Measurements from ENCODE around the gene ARID1B. TPM values are rescaled to one million over a fixed set of nuclear protein-coding genes. Genes with fewer than 3 reads are reported as not detected.

ARID1B gene
- total RNA-seq, 2 donors from 2014 or later: 92.3 to 129 TPM

GRCh38 chr6:157012355-157012754 lies 235.2 kb downstream of the ARID1B start:
- Mint-ChIP-seq H3K4me1 (ENCODE audit: low read depth in 2 of 2) (peaks cover 20 to 23% of the 10 kb centered on the region in 2 donors), H3K36me3 (no peaks in the 10 kb centered on the region), H3K27ac (no peak overlapping the region), H3K27me3 (no peaks in the 10 kb centered on the region), H3K9me3 (no peaks in the 10 kb centered on the region), H3K4me3 (no peak overlapping the region)
- DNase-seq (ENCODE audit: low spot score) (no peak), ATAC-seq (no peak)

- ATAC-seq: no peak
- H3K27ac Mint-ChIP-seq: no peak overlapping the region
- DNase-seq (ENCODE audit: low spot score): no peak
- H3K36me3 Mint-ChIP-seq: no peaks in the 10 kb centered on the region
- peaks cover 17 to 22% of the 10 kb centered on the region in 2 donors for H3K4me1 Mint-ChIP-seq (ENCODE audit: low read depth in 2 of 2)
- no peaks in the 10 kb centered on the region for H3K9me3 Mint-ChIP-seq
- H3K4me3 Mint-ChIP-seq: no peak overlapping the region
- H3K27me3 Mint-ChIP-seq: no peaks in the 10 kb centered on the region
Measured at GRCh38 chr6:157013649-157014304, 236.6 kb downstream of the ARID1B start.

DNA sequence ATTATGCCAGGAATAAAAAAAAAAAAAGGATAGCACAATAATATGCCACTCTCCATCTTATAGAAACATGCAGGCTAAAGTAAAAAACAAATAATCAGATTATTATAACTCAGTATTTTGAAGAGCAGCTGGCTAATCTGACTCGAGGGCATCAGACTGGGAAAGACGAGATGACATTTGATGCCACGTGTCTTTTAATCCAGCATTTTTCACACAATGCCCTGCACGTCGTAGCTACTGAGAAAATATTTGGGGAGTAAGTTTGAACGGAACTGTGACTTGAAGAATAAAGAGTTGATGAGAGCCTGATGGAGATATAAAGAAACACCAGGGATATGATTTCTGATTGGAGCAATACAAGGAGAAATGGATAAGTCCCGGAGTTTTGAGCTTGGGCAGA lies 237.7 kb downstream of the ARID1B start:
- Mint-ChIP-seq H3K27me3 (no peaks in the 10 kb centered on the region), H3K9me3 (no peaks in the 10 kb centered on the region), H3K4me1 (ENCODE audit: low read depth in 2 of 2) (peaks cover 20 to 26% of the 10 kb centered on the region in 2 donors), H3K4me3 (no peak overlapping the region), H3K27ac (peak overlapping the region in 1 of 2 donors; percentile 4), H3K36me3 (no peaks in the 10 kb centered on the region)
- no peak for DNase-seq (ENCODE audit: low spot score)
- no peak for ATAC-seq

DNA sequence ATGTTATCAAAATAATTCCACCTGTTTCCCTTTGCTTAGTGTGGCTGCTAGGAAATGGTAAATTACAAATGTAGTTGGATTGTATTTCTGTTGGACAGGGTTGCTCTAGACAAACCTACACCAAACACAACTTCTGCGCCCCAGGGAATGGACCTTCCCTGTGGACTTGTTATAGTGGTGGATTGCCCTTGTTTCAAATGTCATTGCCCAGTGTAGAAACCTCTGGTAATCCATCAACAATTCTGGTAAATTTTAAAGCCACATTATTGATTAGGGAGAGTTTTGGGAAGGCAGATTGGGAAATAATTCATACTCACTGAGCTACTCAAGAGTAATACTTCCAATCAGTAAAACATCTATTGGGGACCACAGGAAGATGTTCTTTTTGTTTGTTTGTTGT lies 239.8 kb downstream of the ARID1B start:
- Mint-ChIP-seq H3K4me1 (ENCODE audit: low read depth in 2 of 2) (peaks cover 22 to 29% of the 10 kb centered on the region in 2 donors), H3K4me3 (no peak overlapping the region), H3K36me3 (no peaks in the 10 kb centered on the region), H3K27me3 (no peaks in the 10 kb centered on the region), H3K27ac (no peak overlapping the region), H3K9me3 (no peaks in the 10 kb centered on the region)
- ATAC-seq: no peak
- DNase-seq (ENCODE audit: low spot score): no peak

DNA sequence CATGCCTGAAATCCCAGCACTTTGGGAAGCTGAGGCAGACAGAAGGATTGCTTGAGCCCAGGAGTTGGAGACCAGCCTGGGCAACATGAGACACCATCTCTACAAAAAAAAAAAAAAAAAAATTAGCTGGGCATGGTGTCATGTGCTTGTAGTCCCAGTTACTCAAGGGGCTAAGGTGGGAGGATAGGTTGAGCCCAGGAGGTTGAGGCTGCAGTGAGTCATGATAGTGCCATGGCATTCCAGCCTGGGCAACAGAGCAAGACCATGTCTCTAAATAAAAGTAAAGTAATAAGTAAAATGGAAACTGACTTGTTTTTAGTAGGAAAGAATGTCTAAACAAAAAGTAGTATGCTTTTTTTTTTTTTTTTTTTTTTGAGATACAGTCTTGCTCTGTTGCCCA lies 240.7 kb downstream of the ARID1B start:
- ATAC-seq: no peak
- Mint-ChIP-seq H3K4me1 (ENCODE audit: low read depth in 2 of 2) (peaks cover 26 to 36% of the 10 kb centered on the region in 2 donors), H3K27ac (no peak overlapping the region), H3K9me3 (no peaks in the 10 kb centered on the region), H3K36me3 (no peaks in the 10 kb centered on the region), H3K4me3 (no peak overlapping the region), H3K27me3 (no peaks in the 10 kb centered on the region)
- DNase-seq (ENCODE audit: low spot score): no peak

DNA sequence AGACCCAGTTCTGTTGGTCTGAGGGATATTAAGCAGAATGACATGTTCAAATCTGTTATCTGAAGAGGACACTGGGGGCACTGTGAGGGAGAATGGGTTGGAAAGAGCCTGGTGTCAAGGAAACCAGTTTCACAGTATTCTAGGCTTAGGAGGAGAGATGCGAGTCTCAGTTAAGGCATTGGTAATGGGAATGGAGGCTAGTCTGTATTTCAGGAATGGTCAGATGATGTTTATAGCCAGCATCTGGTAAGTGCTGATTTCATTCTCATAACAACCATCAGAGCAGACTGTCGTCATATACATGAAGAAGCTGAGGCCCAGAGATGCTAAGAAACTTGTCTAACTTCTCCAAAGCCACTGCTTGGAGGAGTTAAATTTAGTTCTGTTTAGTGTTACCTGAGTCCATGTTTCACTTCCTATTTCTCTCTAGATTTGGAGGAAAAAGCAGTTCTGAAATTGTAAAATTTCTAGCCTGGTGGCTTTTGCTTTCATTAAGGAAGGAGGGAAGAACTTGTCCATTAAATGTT lies 242.0 kb downstream of the ARID1B start:
- no peaks in the 10 kb centered on the region for H3K36me3 Mint-ChIP-seq
- no peaks in the 10 kb centered on the region for H3K27me3 Mint-ChIP-seq
- ATAC-seq (no peak), DNase-seq (ENCODE audit: low spot score) (no peak)
- peak overlapping the region; percentile 80 to 84 for H3K27ac Mint-ChIP-seq
- H3K9me3 Mint-ChIP-seq: no peaks in the 10 kb centered on the region
- H3K4me3 Mint-ChIP-seq: peak overlapping the region; percentile 77
- H3K4me1 Mint-ChIP-seq (ENCODE audit: low read depth in 2 of 2): peaks cover 23 to 42% of the 10 kb centered on the region in 2 donors

DNA sequence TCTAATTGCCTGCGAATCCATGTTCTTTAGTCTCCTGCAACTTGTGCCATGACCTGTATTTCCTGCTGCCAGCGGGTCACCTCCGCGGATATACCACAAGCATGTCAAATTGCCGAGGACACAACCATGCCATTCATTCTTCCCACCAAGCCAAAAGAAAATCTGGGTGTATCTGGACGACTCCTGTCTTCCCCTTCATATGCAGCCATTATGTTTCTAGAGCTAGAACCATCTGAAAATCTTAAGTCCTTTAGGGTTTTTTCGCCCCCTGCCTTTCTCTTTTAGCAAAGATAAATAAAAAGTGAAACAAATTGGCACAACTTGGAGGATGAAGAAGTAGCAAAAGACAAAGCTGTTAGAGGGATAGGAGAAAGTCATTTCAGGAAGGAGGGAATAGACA lies 242.6 kb downstream of the ARID1B start:
- no peaks in the 10 kb centered on the region for H3K9me3 Mint-ChIP-seq
- H3K4me1 Mint-ChIP-seq (ENCODE audit: low read depth in 2 of 2): peaks cover 23 to 39% of the 10 kb centered on the region in 2 donors
- peak overlapping the region; percentile 77 for H3K4me3 Mint-ChIP-seq
- H3K36me3 Mint-ChIP-seq: no peaks in the 10 kb centered on the region
- ATAC-seq (no peak), DNase-seq (ENCODE audit: low spot score) (no peak)
- H3K27me3 Mint-ChIP-seq: no peaks in the 10 kb centered on the region
- peak overlapping the region; percentile 79 to 84 for H3K27ac Mint-ChIP-seq

- Mint-ChIP-seq H3K36me3 (no peaks in the 10 kb centered on the region), H3K9me3 (no peaks in the 10 kb centered on the region), H3K4me3 (peak overlapping the region; percentile 77), H3K4me1 (ENCODE audit: low read depth in 2 of 2) (peaks cover 23 to 40% of the 10 kb centered on the region in 2 donors), H3K27ac (peak overlapping the region; percentile 79 to 84), H3K27me3 (no peaks in the 10 kb centered on the region)
- ATAC-seq: no peak
- DNase-seq (ENCODE audit: low spot score): no peak
Measured at GRCh38 chr6:157020398-157020797, 243.2 kb downstream of the ARID1B start.

DNA sequence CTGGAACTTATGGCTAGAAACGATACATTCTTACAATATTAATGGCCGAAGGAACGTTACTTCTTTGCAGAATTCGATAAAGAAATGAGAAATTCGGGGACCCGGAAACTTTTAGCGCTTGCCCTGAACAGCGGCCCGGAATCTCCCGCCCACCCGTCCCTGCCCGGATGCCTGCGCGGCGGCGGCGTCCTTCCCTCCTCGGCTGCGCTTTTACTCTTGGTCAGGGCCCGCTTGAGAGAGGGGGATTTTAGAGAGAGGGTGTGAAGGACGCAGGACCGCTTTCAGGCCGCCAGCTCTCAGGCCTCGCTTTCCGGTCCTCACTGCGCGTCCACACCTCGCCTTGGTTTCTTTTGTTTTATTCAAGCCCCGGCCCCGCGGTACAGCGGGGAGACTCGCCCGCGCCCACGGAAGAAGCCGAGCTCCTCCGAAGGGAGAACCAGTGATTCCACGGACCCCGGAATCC lies 243.7 kb downstream of the ARID1B start:
- Mint-ChIP-seq H3K36me3 (no peaks in the 10 kb centered on the region), H3K9me3 (no peaks in the 10 kb centered on the region), H3K4me3 (peak overlapping the region; percentile 77), H3K4me1 (ENCODE audit: low read depth in 2 of 2) (peaks cover 23 to 43% of the 10 kb centered on the region in 2 donors), H3K27ac (peak overlapping the region; percentile 79 to 84), H3K27me3 (no peaks in the 10 kb centered on the region)
- ATAC-seq (peak; percentile 70 to 82), DNase-seq (ENCODE audit: low spot score) (peak; percentile 88)

DNA sequence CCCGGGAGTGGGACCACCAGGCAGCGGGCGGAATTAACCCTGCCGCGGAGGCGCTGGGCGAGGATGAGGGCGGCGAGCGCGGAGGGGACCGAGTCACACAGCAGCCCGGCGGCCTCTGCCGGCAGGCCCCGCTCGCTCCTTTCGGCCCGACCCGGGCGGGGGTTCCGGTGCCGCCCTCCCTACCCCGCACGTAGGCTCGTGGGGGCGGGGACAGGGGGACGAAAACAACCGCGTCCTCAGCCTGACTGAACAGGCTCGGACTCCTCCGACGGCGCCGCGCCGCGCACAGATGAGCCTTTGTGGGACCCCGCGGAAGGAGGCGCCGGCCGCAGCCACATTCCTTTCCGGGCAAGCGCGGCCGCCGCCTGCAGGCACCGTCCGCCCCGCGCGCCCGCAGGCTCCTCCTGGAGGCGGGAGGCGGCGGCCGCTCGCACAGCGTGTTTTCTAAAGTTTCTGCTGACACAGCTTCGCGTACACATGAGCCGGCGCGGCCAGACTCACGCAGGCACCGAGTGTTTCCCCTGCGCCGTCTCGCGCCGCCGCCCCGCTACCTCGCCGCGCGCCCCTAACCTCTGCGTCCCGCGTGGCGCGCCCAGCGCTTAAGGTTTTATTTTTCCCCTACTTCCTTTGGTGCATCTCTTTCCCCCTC lies 244.3 kb downstream of the ARID1B start:
- peaks cover 23 to 43% of the 10 kb centered on the region in 2 donors for H3K4me1 Mint-ChIP-seq (ENCODE audit: low read depth in 2 of 2)
- H3K4me3 Mint-ChIP-seq: peak overlapping the region; percentile 77
- H3K36me3 Mint-ChIP-seq: no peaks in the 10 kb centered on the region
- peak; percentile 91 to 93 for ATAC-seq
- peak; percentile 93 for DNase-seq (ENCODE audit: low spot score)
- no peaks in the 10 kb centered on the region for H3K9me3 Mint-ChIP-seq
- H3K27me3 Mint-ChIP-seq: no peaks in the 10 kb centered on the region
- peak overlapping the region; percentile 79 to 84 for H3K27ac Mint-ChIP-seq

- H3K4me1 Mint-ChIP-seq (ENCODE audit: low read depth in 2 of 2): peaks cover 23 to 43% of the 10 kb centered on the region in 2 donors
- peak overlapping the region; percentile 77 for H3K4me3 Mint-ChIP-seq
- no peaks in the 10 kb centered on the region for H3K9me3 Mint-ChIP-seq
- DNase-seq (ENCODE audit: low spot score): peak; percentile 84
- ATAC-seq: peak; percentile 83 to 86
- no peaks in the 10 kb centered on the region for H3K36me3 Mint-ChIP-seq
- peak overlapping the region; percentile 79 to 84 for H3K27ac Mint-ChIP-seq
- H3K27me3 Mint-ChIP-seq: no peaks in the 10 kb centered on the region
Measured at GRCh38 chr6:157021993-157022740, 245.0 kb downstream of the ARID1B start.

- Mint-ChIP-seq H3K4me3 (no peak overlapping the region), H3K36me3 (no peaks in the 10 kb centered on the region), H3K27ac (no peak overlapping the region), H3K27me3 (no peaks in the 10 kb centered on the region), H3K9me3 (no peaks in the 10 kb centered on the region), H3K4me1 (ENCODE audit: low read depth in 2 of 2) (peaks cover 16 to 38% of the 10 kb centered on the region in 2 donors)
- DNase-seq (ENCODE audit: low spot score) (no peak), ATAC-seq (no peak)
Measured at GRCh38 chr6:157023958-157024357, 246.8 kb downstream of the ARID1B start.

GRCh38 chr6:157024745-157025144 lies 247.6 kb downstream of the ARID1B start:
- H3K27me3 Mint-ChIP-seq: no peaks in the 10 kb centered on the region
- DNase-seq (ENCODE audit: low spot score) (no peak), ATAC-seq (no peak)
- no peaks in the 10 kb centered on the region for H3K36me3 Mint-ChIP-seq
- no peaks in the 10 kb centered on the region for H3K9me3 Mint-ChIP-seq
- no peak overlapping the region for H3K27ac Mint-ChIP-seq
- H3K4me1 Mint-ChIP-seq (ENCODE audit: low read depth in 2 of 2): peaks cover 11 to 37% of the 10 kb centered on the region in 2 donors
- no peak overlapping the region for H3K4me3 Mint-ChIP-seq

DNA sequence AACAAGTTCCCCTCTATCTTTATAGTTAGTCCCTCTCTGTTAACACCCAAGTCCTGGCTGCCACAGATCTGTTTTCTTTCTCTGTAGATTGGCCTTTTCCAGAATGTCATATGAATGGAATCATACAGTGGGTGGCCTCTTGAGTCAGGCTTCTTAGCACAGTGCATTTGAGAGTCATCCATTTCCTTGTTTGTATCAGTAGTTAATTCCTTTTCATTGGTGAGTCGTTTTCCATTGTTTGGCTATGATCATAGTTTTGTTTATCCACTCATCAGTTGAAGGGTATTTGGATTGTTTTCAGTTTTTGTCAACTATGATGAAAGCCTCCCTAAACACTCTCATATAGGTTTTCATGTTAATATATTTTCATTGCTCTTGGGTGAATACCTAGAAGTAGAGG lies 248.3 kb downstream of the ARID1B start:
- peaks cover 12 to 37% of the 10 kb centered on the region in 2 donors for H3K4me1 Mint-ChIP-seq (ENCODE audit: low read depth in 2 of 2)
- ATAC-seq (no peak), DNase-seq (ENCODE audit: low spot score) (no peak)
- no peaks in the 10 kb centered on the region for H3K27me3 Mint-ChIP-seq
- no peaks in the 10 kb centered on the region for H3K9me3 Mint-ChIP-seq
- no peaks in the 10 kb centered on the region for H3K36me3 Mint-ChIP-seq
- H3K27ac Mint-ChIP-seq: no peak overlapping the region
- H3K4me3 Mint-ChIP-seq: no peak overlapping the region

Measured in natural killer cell treated with Interleukin-12 subunit alpha and Interleukin-12 subunit beta and Interleukin-15 and Interleukin-18, amount 100 ng/mL, for 72 hours (primary cell).